A549 (cell line): ENCODE results near the gene MRTFB. TPM values are rescaled to one million over a fixed set of nuclear protein-coding genes. Genes with fewer than 3 reads are reported as not detected.

Experiments
- ATAC-seq, 2 experiments: fragments of 200-7000 bp in 1 of 2; fragments of >200 bp in 1 of 2; cut with Nextera tagmentation in 1 of 2; cut with Tn5 transposase in 1 of 2; 3 replicates each; pipeline versions ENCODE4 v1.8.0 to v1.9.1; 2018 to 2020; ENCODE audit warnings: mild to moderate bottlenecking in 1 of 2, moderate library complexity in 1 of 2
- CTCF ChIA-PET: fragments of 300-600 bp; sonication (Branson Sonifier 250); formaldehyde crosslinking; extraction: SDS; loops from one replicate; lab custom pipeline; 2021; ENCODE audit warnings: antibody characterized with exemption, inconsistent platforms; lab: Yijun Ruan, JAX
- POLR2A ChIA-PET: fragments of 350-600 bp; formaldehyde crosslinking; extraction: SDS; loops from one replicate; lab custom pipeline; 2021; ENCODE audit warnings: antibody characterized with exemption, inconsistent platforms; lab: Yijun Ruan, JAX
- DNase-seq, 2 experiments: peaks; one replicate each; pipeline versions ENCODE4 v3.0.0 to v3.0.0-alpha.2; 2011 to 2016; ENCODE audit warnings: low read depth in 1 of 2, low spot score in 1 of 2
- FAIRE-seq: peaks from 2 replicates; lab custom pipeline; 2011; peaks lifted over from hg19 to GRCh38; lab: Jason Lieb, UNC
- H3K27ac ChIP-seq, 2 experiments: fragments of >200 bp; sonication (Bioruptor Twin); formaldehyde crosslinking; 3 replicates each; pipeline ENCODE4 v1.5.1; 2016 to 2017
- H3K4me1 ChIP-seq: fragments of >200 bp; sonication (Bioruptor Twin); formaldehyde crosslinking; 3 replicates; pipeline ENCODE4 v1.6.1; 2016
- H3K4me2 ChIP-seq: fragments of >200 bp; sonication (Bioruptor Twin); formaldehyde crosslinking; 3 replicates; pipeline ENCODE4 v1.6.1; 2016
- H3K4me3 ChIP-seq: fragments of >200 bp; sonication (Bioruptor Twin); formaldehyde crosslinking; 3 replicates; pipeline ENCODE4 v1.5.1; 2016
- H3K9me3 ChIP-seq: fragments of >200 bp; sonication (Bioruptor Twin); formaldehyde crosslinking; 3 replicates; pipeline ENCODE4 v1.6.1; 2016
- ATOH8 ChIP-seq: fragments of 250-450 bp; sonication (Bioruptor Pico); IDR thresholded peaks from 2 replicates; pipeline ENCODE4 v1.5.0; 2020; ENCODE audit warnings: low read depth, mild to moderate bottlenecking, moderate library complexity
- CBX8 ChIP-seq: fragments of 200-600 bp; sonication (generic); IDR thresholded peaks from 2 replicates; pipeline ENCODE4 v1.6.1; 2016
- FOSB ChIP-seq: fragments of 250-450 bp; sonication (Bioruptor Pico); IDR thresholded peaks from 2 replicates; pipeline ENCODE4 v1.5.0; 2020; ENCODE audit warnings: mild to moderate bottlenecking, moderate library complexity
- FOSL2 ChIP-seq, 2 experiments: fragments of 450-650 bp in 1 of 2; fragments of >200 bp in 1 of 2; sonication (Bioruptor Twin) in 1 of 2; formaldehyde crosslinking; IDR thresholded peaks; 2 replicates each; pipeline versions ENCODE4 v1.5.0 to v1.6.1; 2016 to 2020; ENCODE audit warnings: mild to moderate bottlenecking in 1 of 2, moderate library complexity in 1 of 2
- HDAC2 ChIP-seq: fragments of 200-600 bp; sonication (generic); IDR thresholded peaks from 2 replicates; pipeline ENCODE4 v1.6.1; 2016
- HEYL ChIP-seq: fragments of 250-450 bp; sonication (Bioruptor Pico); IDR thresholded peaks from 2 replicates; pipeline ENCODE4 v1.8.0; 2021; ENCODE audit warnings: mild to moderate bottlenecking, moderate library complexity
- HOXA7 ChIP-seq: fragments of 250-450 bp; sonication (Bioruptor Pico); IDR thresholded peaks from 2 replicates; pipeline ENCODE4 v1.5.0; 2020; ENCODE audit warnings: mild to moderate bottlenecking, moderate library complexity
- HOXB13 ChIP-seq: fragments of 250-450 bp; sonication (Bioruptor Pico); IDR thresholded peaks from 2 replicates; pipeline ENCODE4 v1.5.0; 2020; ENCODE audit warnings: low read depth, mild to moderate bottlenecking, moderate library complexity
- JUNB ChIP-seq: fragments of >200 bp; sonication (Bioruptor Twin); formaldehyde crosslinking; IDR thresholded peaks from 2 replicates; pipeline ENCODE4 v1.6.1; 2016
- MAFK ChIP-seq: fragments of 450-650 bp; IDR thresholded peaks from 2 replicates; pipeline ENCODE4 v1.6.1; 2014; ENCODE audit not compliant: partially characterized antibody
- MYC ChIP-seq: IDR thresholded peaks from 2 replicates; pipeline ENCODE4 v1.6.1; 2012; ENCODE audit warnings: mild to moderate bottlenecking, inconsistent platforms, low read length, improper control_type of control experiment, borderline replicate concordance
- NR3C1 ChIP-seq: fragments of >200 bp; sonication (Bioruptor Twin); formaldehyde crosslinking; IDR thresholded peaks from 3 replicates; pipeline ENCODE4 v1.6.1; 2017
- PBX3 ChIP-seq: IDR thresholded peaks from 2 replicates; pipeline ENCODE4 v1.6.1; 2012
- RARB ChIP-seq: fragments of 250-450 bp; sonication (Bioruptor Pico); IDR thresholded peaks from 2 replicates; pipeline ENCODE4 v1.8.0; 2021; ENCODE audit warnings: mild to moderate bottlenecking, moderate library complexity
- SREBF2 ChIP-seq: fragments of 450-650 bp; IDR thresholded peaks from 2 replicates; pipeline ENCODE4 v1.6.1; 2014; ENCODE audit warnings: mild to moderate bottlenecking, moderate library complexity
- ZNF302 ChIP-seq: fragments of 250-450 bp; sonication (Bioruptor Pico); IDR thresholded peaks from 2 replicates; pipeline ENCODE4 v1.9.0; 2021; ENCODE audit warnings: inconsistent platforms, mild to moderate bottlenecking, moderate library complexity
- ZSCAN20 ChIP-seq: fragments of 250-450 bp; sonication (Bioruptor Pico); IDR thresholded peaks from 2 replicates; pipeline ENCODE4 v1.8.0; 2022; ENCODE audit warnings: mild to moderate bottlenecking, moderate library complexity
- WGBS: methylation state at CpG from one replicate; pipeline ENCODE4 v1.1.6; 2017; ENCODE audit errors: missing lambda C conversion rate; 5-methylcytosine and 5-hydroxymethylcytosine counted together
- polyA plus RNA-seq, 4 experiments: library from polyadenylated mRNA; depleted of rRNA in 3 of 4; stranded (reverse); fragments of >200 nt; fragmentation: RNase III in 1 of 4; extraction: RNeasy Plus Mini Kit Qiagen cat#74134 plus additional on column Dnase treatment in 1 of 4; gene quantifications; 2 replicates in 3 of 4; 3 replicates in 1 of 4; pipeline ENCODE4 v1.2.3, GENCODE V29; 2011 to 2017
- TF ChIP-seq, protein P1 (sequence below): fragments of 250-450 bp; sonication (Bioruptor Pico); IDR thresholded peaks from 2 replicates; pipeline ENCODE4 v1.5.0; 2021; ENCODE audit warnings: mild to moderate bottlenecking, moderate library complexity, borderline replicate concordance
- TF ChIP-seq, protein P2 (sequence below): IDR thresholded peaks from 2 replicates; pipeline ENCODE4 v1.6.1; 2012
- TF ChIP-seq, protein P3 (sequence below): fragments of >200 bp; sonication (Bioruptor Twin); formaldehyde crosslinking; IDR thresholded peaks from 3 replicates; pipeline ENCODE4 v1.5.1; 2016

MRTFB gene
- polyA plus RNA-seq, 2 of the 4 experiments (the other 2 are of a cell fraction), result 13.7 to 24.2 TPM

DNA sequence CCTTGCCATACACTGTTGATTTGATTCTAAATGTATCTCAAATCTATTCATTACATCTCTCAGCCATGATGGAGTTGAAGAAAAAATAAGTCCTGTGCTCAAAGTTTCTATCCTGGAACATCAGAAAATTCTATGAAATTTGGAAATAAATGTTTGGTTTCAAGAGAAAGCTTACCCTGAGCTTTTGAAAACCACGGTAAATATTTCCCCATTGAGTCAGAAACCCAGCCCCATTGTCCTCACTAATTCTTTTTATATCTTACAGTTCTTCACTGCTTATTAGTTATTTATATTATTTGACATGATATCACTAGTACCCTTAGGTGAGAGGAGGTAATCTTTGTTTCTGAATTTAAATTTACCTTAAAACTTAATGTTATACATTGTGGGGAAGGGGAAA lies 128.5 kb downstream of the MRTFB start:
- Histone ChIP-seq H3K27ac (no peak overlapping the region), H3K4me2 (no peak overlapping the region), H3K9me3 (no peaks in the 10 kb centered on the region), H3K4me1 (peaks cover 14% of the 10 kb centered on the region; the same call in 1 of the 3 replicates), H3K4me3 (no peak overlapping the region)
- DNase-seq, result no peak
- 94% methylated on average over 1 of the region's 1 CpG for WGBS
- FAIRE-seq, result no peak
- POLR2A ChIA-PET, result no interaction called here
- CTCF ChIA-PET, result interaction anchor here (1.2 to 1.7 kb wide), 4 partner anchors 9 to 280 kb away, joined by 3 to 4 read pairs (median 4); partner anchors contain the start of gene ERCC4
- TF ChIP-seq HDAC2 (no peak), PBX3 (no peak), ATOH8 (CRISPR knock-in tag) (no peak), NR3C1 (no peak), HOXB13 (no peak), RARB (no peak), JUNB (no peak)
- TF ChIP-seq, protein P1, sequence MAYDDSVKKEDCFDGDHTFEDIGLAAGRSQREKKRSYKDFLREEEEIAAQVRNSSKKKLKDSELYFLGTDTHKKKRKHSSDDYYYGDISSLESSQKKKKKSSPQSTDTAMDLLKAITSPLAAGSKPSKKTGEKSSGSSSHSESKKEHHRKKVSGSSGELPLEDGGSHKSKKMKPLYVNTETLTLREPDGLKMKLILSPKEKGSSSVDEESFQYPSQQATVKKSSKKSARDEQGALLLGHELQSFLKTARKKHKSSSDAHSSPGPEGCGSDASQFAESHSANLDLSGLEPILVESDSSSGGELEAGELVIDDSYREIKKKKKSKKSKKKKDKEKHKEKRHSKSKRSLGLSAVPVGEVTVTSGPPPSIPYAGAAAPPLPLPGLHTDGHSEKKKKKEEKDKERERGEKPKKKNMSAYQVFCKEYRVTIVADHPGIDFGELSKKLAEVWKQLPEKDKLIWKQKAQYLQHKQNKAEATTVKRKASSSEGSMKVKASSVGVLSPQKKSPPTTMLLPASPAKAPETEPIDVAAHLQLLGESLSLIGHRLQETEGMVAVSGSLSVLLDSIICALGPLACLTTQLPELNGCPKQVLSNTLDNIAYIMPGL (CRISPR knock-in tag), result no peak
- TF ChIP-seq, protein P2, sequence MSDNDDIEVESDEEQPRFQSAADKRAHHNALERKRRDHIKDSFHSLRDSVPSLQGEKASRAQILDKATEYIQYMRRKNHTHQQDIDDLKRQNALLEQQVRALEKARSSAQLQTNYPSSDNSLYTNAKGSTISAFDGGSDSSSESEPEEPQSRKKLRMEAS, result no peak
- TF ChIP-seq, protein P3, sequence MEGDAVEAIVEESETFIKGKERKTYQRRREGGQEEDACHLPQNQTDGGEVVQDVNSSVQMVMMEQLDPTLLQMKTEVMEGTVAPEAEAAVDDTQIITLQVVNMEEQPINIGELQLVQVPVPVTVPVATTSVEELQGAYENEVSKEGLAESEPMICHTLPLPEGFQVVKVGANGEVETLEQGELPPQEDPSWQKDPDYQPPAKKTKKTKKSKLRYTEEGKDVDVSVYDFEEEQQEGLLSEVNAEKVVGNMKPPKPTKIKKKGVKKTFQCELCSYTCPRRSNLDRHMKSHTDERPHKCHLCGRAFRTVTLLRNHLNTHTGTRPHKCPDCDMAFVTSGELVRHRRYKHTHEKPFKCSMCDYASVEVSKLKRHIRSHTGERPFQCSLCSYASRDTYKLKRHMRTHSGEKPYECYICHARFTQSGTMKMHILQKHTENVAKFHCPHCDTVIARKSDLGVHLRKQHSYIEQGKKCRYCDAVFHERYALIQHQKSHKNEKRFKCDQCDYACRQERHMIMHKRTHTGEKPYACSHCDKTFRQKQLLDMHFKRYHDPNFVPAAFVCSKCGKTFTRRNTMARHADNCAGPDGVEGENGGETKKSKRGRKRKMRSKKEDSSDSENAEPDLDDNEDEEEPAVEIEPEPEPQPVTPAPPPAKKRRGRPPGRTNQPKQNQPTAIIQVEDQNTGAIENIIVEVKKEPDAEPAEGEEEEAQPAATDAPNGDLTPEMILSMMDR, result no peak
- ATAC-seq, result no peak

GRCh38 chr16:14202095-14202494 lies 131.0 kb downstream of the MRTFB start:
- POLR2A ChIA-PET, result no interaction called here
- Histone ChIP-seq H3K4me1 (peaks cover 7% of the 10 kb centered on the region; the same call in 1 of the 3 replicates), H3K4me3 (no peak overlapping the region), H3K9me3 (no peaks in the 10 kb centered on the region), H3K27ac (no peak overlapping the region), H3K4me2 (no peak overlapping the region)
- DNase-seq, result no peak
- WGBS, result 92% methylated on average over 3 of the region's 3 CpGs
- CTCF ChIA-PET, result interaction anchor here (0.6 to 1.9 kb wide), 2 partner anchors 16 to 164 kb away, joined by 3 to 7 read pairs; no protein-coding TSS in a partner anchor
- TF ChIP-seq FOSB, result no peak
- TF ChIP-seq HOXA7 (CRISPR knock-in tag), result no peak
- no peak for TF ChIP-seq ZSCAN20 (CRISPR knock-in tag)
- TF ChIP-seq RARB, result no peak
- FAIRE-seq, result no peak
- no peak for ATAC-seq

GRCh38 chr16:14202697-14203096 lies 131.6 kb downstream of the MRTFB start:
- ATAC-seq, result peak in 1 of 2 experiments; percentile 67; a peak in 3 of 6 replicates
- H3K4me3 ChIP-seq, result no peak overlapping the region
- POLR2A ChIA-PET, result no interaction called here
- TF ChIP-seq HEYL (CRISPR knock-in tag) (no peak), HOXB13 (no peak), ATOH8 (CRISPR knock-in tag) (no peak), FOSB (no peak), SREBF2 (no peak), FOSL2 (IDR thresholded peaks at IDR 0.05) (no peak), FOSL2 (CRISPR knock-in tag; IDR thresholded peaks at IDR 0.05) (no peak), ZNF302 (no peak), CBX8 (no peak), MAFK (no peak), MYC (no peak), PBX3 (no peak)
- TF ChIP-seq, protein P3, result no peak
- TF ChIP-seq, protein P2, result no peak

More at GRCh38 chr16:14202697-14203096, 131.6 kb downstream of the MRTFB start:
- Histone ChIP-seq H3K27ac (no peak overlapping the region), H3K9me3 (no peaks in the 10 kb centered on the region), H3K4me2 (no peak overlapping the region), H3K4me1 (peaks cover 7% of the 10 kb centered on the region; the same call in 1 of the 3 replicates)
- no peak for FAIRE-seq
- CTCF ChIA-PET, result interaction anchor here (0.8 to 1.9 kb wide), 3 partner anchors 16 to 18 kb away, joined by 3 to 7 read pairs (median 5); no protein-coding TSS in a partner anchor
- DNase-seq, result peak in 1 of 2 experiments; percentile 35
